SK-N-SH (cell line): ENCODE data around the gene FDPS. TPM values are rescaled to one million over a fixed set of nuclear protein-coding genes. Genes with fewer than 3 reads are reported as not detected.

ENCODE experiments used
- CTCF ChIA-PET: fragments of 300-600, 350-600 bp; formaldehyde crosslinking; extraction: SDS; loops from one replicate; lab custom pipeline; 2021; lab: Yijun Ruan, JAX
- POLR2A ChIA-PET: fragments of 350-600 bp; sonication (Branson Sonifier 250); formaldehyde crosslinking; extraction: SDS; loops from one replicate; lab custom pipeline; 2020; ENCODE audit warnings: antibody characterized with exemption, inconsistent platforms; lab: Yijun Ruan, JAX
- DNase-seq: peaks from one replicate; pipeline ENCODE4 v3.0.0; 2012
- H2AFZ ChIP-seq: fragments of 200-600 bp; sonication (generic); 2 replicates; pipeline ENCODE4 v1.8.1; 2016; ENCODE audit warnings: antibody characterized with exemption, mild to moderate bottlenecking, low read depth
- H3F3A ChIP-seq: fragments of 200-600 bp; sonication (generic); replicated peaks from 2 replicates; pipeline ENCODE3; 2016; ENCODE audit warnings: antibody characterized with exemption, mild to moderate bottlenecking; ENCODE audit not compliant: insufficient read depth
- H3K27ac ChIP-seq, 2 experiments: fragments of 200-500 bp in 1 of 2; fragments of 200-600 bp in 1 of 2; sonication (Bioruptor generic) in 1 of 2; sonication (generic), shearing (Covaris generic) in 1 of 2; 2 replicates each; pipeline versions ENCODE4 v1.5.1 to v1.6.1; 2014 to 2016; ENCODE audit warnings: low read depth in 2 of 2, inconsistent platforms in 1 of 2, low read length in 1 of 2, mild to moderate bottlenecking in 1 of 2, mixed read lengths in 1 of 2
- H3K27me3 ChIP-seq: fragments of 200-600 bp; sonication (generic), shearing (Covaris generic); 2 replicates; pipeline ENCODE4 v1.6.1; 2016; ENCODE audit warnings: mixed run types; ENCODE audit not compliant: insufficient read depth
- H3K36me3 ChIP-seq, 2 experiments: fragments of 200-500 bp in 1 of 2; fragments of 200-600 bp in 1 of 2; sonication (Bioruptor generic) in 1 of 2; sonication (generic) in 1 of 2; replicated peaks in 1 of 2; 2 replicates each; pipeline versions ENCODE3 to v1.5.1; 2014 to 2016; ENCODE audit warnings: low read length in 1 of 2, mild to moderate bottlenecking in 1 of 2; ENCODE audit not compliant: insufficient read depth in 2 of 2, control insufficient read depth in 1 of 2
- H3K4me1 ChIP-seq, 2 experiments: fragments of 200-500 bp in 1 of 2; fragments of 200-600 bp in 1 of 2; sonication (Bioruptor generic) in 1 of 2; sonication (generic), shearing (Covaris generic) in 1 of 2; 2 replicates each; pipeline versions ENCODE4 v1.5.1 to v1.6.1; 2014 to 2016; ENCODE audit warnings: low read depth in 1 of 2, low read length in 1 of 2, mixed run types in 1 of 2; ENCODE audit not compliant: insufficient read depth in 2 of 2, control insufficient read depth in 1 of 2
- H3K4me2 ChIP-seq: fragments of 200-600 bp; sonication (generic), shearing (Covaris generic); 2 replicates; pipeline ENCODE4 v1.6.1; 2017; ENCODE audit warnings: mixed run types
- H3K4me3 ChIP-seq, 2 experiments: fragments of 200-500 bp in 1 of 2; fragments of 200-600 bp in 1 of 2; sonication (Bioruptor generic) in 1 of 2; sonication (generic), shearing (Covaris generic) in 1 of 2; 2 replicates each; pipeline versions ENCODE4 v1.5.1 to v1.8.1; 2014 to 2016; ENCODE audit warnings: low read depth in 2 of 2, inconsistent platforms in 1 of 2, low read length in 1 of 2, mild to moderate bottlenecking in 1 of 2, mixed read lengths in 1 of 2, moderate library complexity in 1 of 2
- H3K79me2 ChIP-seq: fragments of 200-600 bp; sonication (generic); 2 replicates; pipeline ENCODE4 v1.8.1; 2017; ENCODE audit warnings: mild to moderate bottlenecking; ENCODE audit not compliant: insufficient read depth
- H3K9ac ChIP-seq: fragments of 200-600 bp; sonication (generic); 2 replicates; pipeline ENCODE4 v1.6.1; 2017; ENCODE audit warnings: mixed run types
- H3K9me2 ChIP-seq: fragments of 200-600 bp; sonication (generic); 2 replicates; pipeline ENCODE4 v1.6.1; 2017; ENCODE audit warnings: mixed run types
- H3K9me3 ChIP-seq: fragments of 200-600 bp; sonication (generic); 2 replicates; pipeline ENCODE4 v1.6.1; 2017; ENCODE audit warnings: mixed run types, mild to moderate bottlenecking, moderate library complexity
- H4K20me1 ChIP-seq: fragments of 200-600 bp; sonication (generic); 2 replicates; pipeline ENCODE4 v1.6.1; 2017; ENCODE audit warnings: mild to moderate bottlenecking, mixed run types; ENCODE audit not compliant: insufficient read depth
- CTCF ChIP-seq: fragments of 200-600 bp; sonication (generic); IDR thresholded peaks from 2 replicates; pipeline ENCODE4 v1.6.1; 2017; ENCODE audit warnings: antibody characterized with exemption, mild to moderate bottlenecking, moderate library complexity
- EP300 ChIP-seq, 2 experiments: IDR thresholded peaks; 2 replicates each; pipeline versions ENCODE4 v1.4.0 to v1.6.1; 2012; ENCODE audit warnings: borderline replicate concordance in 1 of 2, low read depth in 1 of 2, low read length in 1 of 2
- EZH2phosphoT487 ChIP-seq: fragments of 200-600 bp; sonication (generic); IDR thresholded peaks from 2 replicates; pipeline ENCODE4 v1.6.1; 2017; ENCODE audit warnings: low read depth, mixed run types, mild to moderate bottlenecking, antibody characterized with exemption, moderate library complexity, borderline replicate concordance
- FOSL2 ChIP-seq: IDR thresholded peaks from 2 replicates; pipeline ENCODE4 v1.4.0; 2012; ENCODE audit warnings: low read depth, mild to moderate bottlenecking, moderate library complexity, borderline replicate concordance
- GABPA ChIP-seq: IDR thresholded peaks from 2 replicates; pipeline ENCODE4 v1.4.0; 2012; ENCODE audit warnings: low read depth, mild to moderate bottlenecking
- MAX ChIP-seq: IDR thresholded peaks from 2 replicates; pipeline ENCODE4 v1.4.0; 2012; ENCODE audit warnings: low read depth
- MXI1 ChIP-seq: IDR thresholded peaks from 2 replicates; pipeline ENCODE4 v1.6.1; 2012; ENCODE audit warnings: mild to moderate bottlenecking, low read depth, low read length, improper control_type of control experiment
- NRF1 ChIP-seq: IDR thresholded peaks from 2 replicates; pipeline ENCODE4 v1.6.1; 2012; ENCODE audit warnings: low read depth, mild to moderate bottlenecking, low read length
- POLR2AphosphoS5 ChIP-seq: IDR thresholded peaks from 2 replicates; pipeline ENCODE4 v1.6.1; 2012; ENCODE audit warnings: low read depth, low read length
- RAD21 ChIP-seq: IDR thresholded peaks from 2 replicates; pipeline ENCODE4 v1.6.1; 2012; ENCODE audit warnings: mild to moderate bottlenecking, low read length
- RCOR1 ChIP-seq: fragments of 150-350 bp; IDR thresholded peaks from 2 replicates; pipeline ENCODE4 v1.6.1; 2017; ENCODE audit warnings: antibody characterized with exemption, low read length
- RFX5 ChIP-seq: IDR thresholded peaks from 2 replicates; pipeline ENCODE4 v1.6.1; 2012; ENCODE audit warnings: mild to moderate bottlenecking, improper control_type of control experiment, low read length
- RXRA ChIP-seq: IDR thresholded peaks from 2 replicates; pipeline ENCODE4 v1.4.0; 2012; ENCODE audit warnings: low read depth, mild to moderate bottlenecking, borderline replicate concordance
- SIN3A ChIP-seq: IDR thresholded peaks from 2 replicates; pipeline ENCODE4 v1.6.1; 2012; ENCODE audit warnings: low read depth, mild to moderate bottlenecking, low read length, moderate library complexity, borderline replicate concordance
- SMC3 ChIP-seq: IDR thresholded peaks from 2 replicates; pipeline ENCODE4 v1.6.1; 2012; ENCODE audit warnings: low read depth, low read length, improper control_type of control experiment
- TAF1 ChIP-seq: IDR thresholded peaks from 2 replicates; pipeline ENCODE4 v1.6.1; 2012; ENCODE audit warnings: low read depth, mild to moderate bottlenecking, low read length, moderate library complexity, borderline replicate concordance
- TCF12 ChIP-seq: IDR thresholded peaks from 2 replicates; pipeline ENCODE4 v1.4.0; 2012
- YY1 ChIP-seq: IDR thresholded peaks from 2 replicates; pipeline ENCODE4 v1.4.0; 2012; ENCODE audit warnings: low read depth, mild to moderate bottlenecking
- WGBS: methylation state at CpG from one replicate; pipeline ENCODE4 v1.1.6; 2017; ENCODE audit warnings: low lambda C conversion rate; 5-methylcytosine and 5-hydroxymethylcytosine counted together
- polyA plus RNA-seq, 3 experiments: library from polyadenylated mRNA; depleted of rRNA; stranded (reverse); fragments of >200 nt; gene quantifications; 2 replicates each; pipeline ENCODE4 v1.2.3, GENCODE V29; 2012
- TF ChIP-seq, protein P1 (sequence below): fragments of 150-350 bp; IDR thresholded peaks from 2 replicates; pipeline ENCODE4 v1.6.1; 2016; ENCODE audit warnings: mild to moderate bottlenecking, low read depth, low read length

Gene FDPS
- polyA plus RNA-seq, 1 of the 3 experiments (the other 2 are of a cell fraction), result 126 TPM

DNA sequence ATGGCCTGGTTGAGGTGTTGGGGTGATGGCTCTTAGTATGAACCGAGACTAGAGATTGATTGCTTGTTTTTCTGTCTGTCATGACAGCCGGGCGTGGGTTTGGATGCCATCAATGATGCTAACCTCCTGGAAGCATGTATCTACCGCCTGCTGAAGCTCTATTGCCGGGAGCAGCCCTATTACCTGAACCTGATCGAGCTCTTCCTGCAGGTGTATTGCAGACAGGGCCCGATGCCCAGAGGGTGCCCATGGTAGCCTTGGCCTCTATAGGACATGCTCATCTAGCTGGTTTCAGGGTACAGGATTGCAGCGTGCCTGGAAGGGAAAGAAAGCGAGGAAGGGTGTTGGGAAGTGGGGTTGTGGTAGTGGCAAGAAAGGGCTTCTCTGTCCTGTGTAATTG lies 9.4 kb downstream of the FDPS start:
- H4K20me1 ChIP-seq, result no peaks in the 10 kb centered on the region
- peaks cover 12 to 24% of the 10 kb centered on the region in 2 experiments for H3K4me1 ChIP-seq
- H3K9me3 ChIP-seq, result no peaks in the 10 kb centered on the region
- H3K79me2 ChIP-seq, result peaks cover 18% of the 10 kb centered on the region; the same call in 1 of the 2 replicates
- 99% methylated on average over 9 of the region's 9 CpGs for WGBS
- H3K4me3 ChIP-seq, result no peak overlapping the region
- peaks cover 12 to 14% of the 10 kb centered on the region in 2 experiments for H3K36me3 ChIP-seq
- no peak overlapping the region for H2AFZ ChIP-seq
- H3K9ac ChIP-seq, result no peak overlapping the region
- H3K27me3 ChIP-seq, result no peaks in the 10 kb centered on the region
- no peak overlapping the region for H3K27ac ChIP-seq
- CTCF ChIA-PET, result interaction anchor here (0.7 to 1.8 kb wide), 2 partner anchors 63 to 68 kb away, joined by 3 to 6 read pairs; no protein-coding TSS in a partner anchor
- POLR2A ChIA-PET, result no interaction called here
- H3F3A ChIP-seq, result peaks cover 28% of the 10 kb centered on the region
- H3K4me2 ChIP-seq, result no peak overlapping the region
- no peaks in the 10 kb centered on the region for H3K9me2 ChIP-seq
- TF ChIP-seq, protein P1, sequence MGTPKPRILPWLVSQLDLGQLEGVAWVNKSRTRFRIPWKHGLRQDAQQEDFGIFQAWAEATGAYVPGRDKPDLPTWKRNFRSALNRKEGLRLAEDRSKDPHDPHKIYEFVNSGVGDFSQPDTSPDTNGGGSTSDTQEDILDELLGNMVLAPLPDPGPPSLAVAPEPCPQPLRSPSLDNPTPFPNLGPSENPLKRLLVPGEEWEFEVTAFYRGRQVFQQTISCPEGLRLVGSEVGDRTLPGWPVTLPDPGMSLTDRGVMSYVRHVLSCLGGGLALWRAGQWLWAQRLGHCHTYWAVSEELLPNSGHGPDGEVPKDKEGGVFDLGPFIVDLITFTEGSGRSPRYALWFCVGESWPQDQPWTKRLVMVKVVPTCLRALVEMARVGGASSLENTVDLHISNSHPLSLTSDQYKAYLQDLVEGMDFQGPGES, result no peak
- TF ChIP-seq RAD21 (no peak), RFX5 (no peak), POLR2AphosphoS5 (no peak; the same call in 1 of the 2 replicates), EP300 (IDR thresholded peaks at IDR 0.05; ENCODE audit: borderline replicate concordance in 1 of 2, low read depth in 1 of 2, low read length in 1 of 2) (no peak), EZH2phosphoT487 (no peak), TAF1 (no peak), CTCF (no peak), GABPA (no peak), MXI1 (no peak), RXRA (no peak), SMC3 (no peak)
- no peak for DNase-seq

- Histone ChIP-seq H3K4me3 (no peak overlapping the region), H3K27me3 (no peaks in the 10 kb centered on the region), H3K9ac (no peak overlapping the region), H3K79me2 (peaks cover 18% of the 10 kb centered on the region; the same call in 1 of the 2 replicates), H3K27ac (no peak overlapping the region), H3F3A (peaks cover 28% of the 10 kb centered on the region), H3K4me2 (no peak overlapping the region), H3K36me3 (peaks cover 5 to 10% of the 10 kb centered on the region in 2 experiments), H3K9me2 (no peaks in the 10 kb centered on the region), H4K20me1 (no peaks in the 10 kb centered on the region), H3K9me3 (no peaks in the 10 kb centered on the region), H2AFZ (no peak overlapping the region), H3K4me1 (peaks cover 12 to 25% of the 10 kb centered on the region in 2 experiments)
- CTCF ChIA-PET, result interaction anchor here (1.3 to 11.6 kb wide), 3 partner anchors 12 to 185 kb away, joined by 6 to 184 read pairs (median 7); partner anchors contain the start of gene ENTREP3
- WGBS, result 96% methylated on average over 4 of the region's 5 CpGs
- no peak for TF ChIP-seq FOSL2
- no peak for TF ChIP-seq CTCF
- no peak for TF ChIP-seq MAX
- no peak for TF ChIP-seq YY1
- TF ChIP-seq RCOR1, result no peak
- no peak for TF ChIP-seq SIN3A
- no peak for TF ChIP-seq MXI1
- TF ChIP-seq, protein P1, result no peak
- TF ChIP-seq EP300 (IDR thresholded peaks at IDR 0.05; ENCODE audit: borderline replicate concordance in 1 of 2, low read depth in 1 of 2, low read length in 1 of 2), result no peak
- no peak for TF ChIP-seq NRF1
- TF ChIP-seq TCF12, result no peak
- no peak for TF ChIP-seq RAD21
- no peak for DNase-seq
- POLR2A ChIA-PET, result interaction anchor here (2.0 kb wide), 1 partner anchor 10 kb away, joined by 7 read pairs; no protein-coding TSS in a partner anchor
Measured at GRCh38 chr1:155319536-155319935, 10.9 kb downstream of the FDPS start.
